Suprapubic skin (tissue), 4 donors: Measurements from ENCODE around the gene ANK3.

Experiments
- CTCF ChIP-seq, 2 donors: fragments of 200-600 bp in 1 of 2; fragments of 450-650 bp in 1 of 2; sonication (generic) in 1 of 2; IDR thresholded peaks; one replicate each; pipeline ENCODE4 v1.5.1; 2016 to 2019; ENCODE audit warnings: antibody characterized with exemption in 2 of 2, mild to moderate bottlenecking in 1 of 2, moderate library complexity in 1 of 2
- EP300 ChIP-seq: sonication (generic); formaldehyde crosslinking; IDR thresholded peaks from one replicate; pipeline ENCODE4 v1.6.1; 2017; ENCODE audit warnings: antibody characterized with exemption
- POLR2A ChIP-seq, 2 donors: fragments of 450-650 bp; IDR thresholded peaks; one replicate each; pipeline ENCODE4 v1.6.1; 2017; ENCODE audit warnings: antibody characterized with exemption in 2 of 2, mild to moderate bottlenecking in 2 of 2, moderate library complexity in 2 of 2
- POLR2AphosphoS5 ChIP-seq, 3 donors: sonication (generic); formaldehyde crosslinking; IDR thresholded peaks; one replicate each; pipeline ENCODE4 v1.6.1; 2017; ENCODE audit warnings: antibody characterized with exemption in 3 of 3

- TF ChIP-seq POLR2A (IDR thresholded peaks at IDR 0.05) (no peak), CTCF (IDR thresholded peaks at IDR 0.05) (no peak), POLR2AphosphoS5 (IDR thresholded peaks at IDR 0.05) (no peak), EP300 (no peak)
These were observed 346.8 kb downstream of the ANK3 start for GRCh38 chr10:60042914-60043313.
